ENCODE measurements around the gene NLGN1.

NLGN1 gene

DNA sequence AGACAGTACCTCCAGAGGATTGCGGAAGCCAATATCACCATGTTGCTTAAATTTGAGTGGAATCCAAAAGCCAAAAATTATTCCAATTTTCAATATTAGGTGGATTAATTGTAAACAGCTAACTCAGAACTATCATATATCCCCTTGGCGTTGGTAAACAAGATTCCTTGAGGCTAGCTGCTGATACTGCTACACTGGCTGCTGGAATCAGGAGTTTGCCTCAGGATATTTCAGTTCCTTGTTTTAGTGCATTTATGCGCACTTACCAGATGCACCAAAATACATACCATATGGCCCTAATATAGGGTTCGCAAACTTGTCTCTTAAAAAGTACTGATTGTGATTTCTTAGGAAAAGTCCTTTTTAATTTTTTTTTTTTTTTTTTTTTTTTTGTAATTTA lies 856.4 kb downstream of the NLGN1 start:
- DNase-seq (ENCODE audit: low read depth in 2 of 2, low spot score in 1 of 2) = no peak

DNA sequence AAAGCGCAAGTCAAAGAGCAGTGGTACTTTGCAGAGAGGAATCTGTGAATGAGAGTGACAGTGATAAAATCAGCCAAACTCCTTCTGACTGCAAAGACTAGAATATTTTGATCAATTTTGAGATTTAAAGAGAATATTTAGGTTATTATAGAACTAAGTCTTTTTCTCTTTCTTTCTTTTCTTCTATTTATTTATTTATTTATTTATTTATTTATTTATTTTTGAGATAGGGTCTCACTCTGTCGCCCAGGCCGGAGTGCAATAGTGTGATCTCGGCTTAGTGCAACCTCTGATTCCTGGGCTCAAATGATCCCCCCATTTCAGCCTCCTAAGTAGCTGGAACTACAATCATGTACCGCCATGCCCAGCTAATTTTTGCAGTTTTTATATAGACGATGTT lies 857.9 kb downstream of the NLGN1 start:
- no peak for DNase-seq (ENCODE audit: low read depth in 2 of 2, low spot score in 1 of 2)

DNA sequence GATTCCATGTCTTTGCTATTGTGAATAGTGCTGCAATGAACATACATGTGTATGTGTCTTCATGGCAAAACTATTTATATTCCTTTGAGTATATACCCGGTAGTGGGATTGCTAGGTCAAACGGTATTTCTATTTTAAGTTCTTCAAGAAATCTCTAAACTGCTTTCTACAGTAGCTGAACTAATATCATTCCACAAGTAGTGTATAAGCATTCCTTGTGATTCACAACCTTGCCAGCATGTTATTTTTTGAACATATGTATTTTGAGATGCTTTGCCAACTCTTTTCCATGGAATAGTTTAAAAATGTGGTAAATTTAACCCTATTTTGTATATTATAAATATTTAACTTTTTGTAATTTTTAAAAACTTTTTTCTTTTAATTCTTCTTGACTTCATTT lies 868.9 kb downstream of the NLGN1 start:
- DNase-seq (ENCODE audit: low read depth in 2 of 2, low spot score in 1 of 2) = no peak

DNA sequence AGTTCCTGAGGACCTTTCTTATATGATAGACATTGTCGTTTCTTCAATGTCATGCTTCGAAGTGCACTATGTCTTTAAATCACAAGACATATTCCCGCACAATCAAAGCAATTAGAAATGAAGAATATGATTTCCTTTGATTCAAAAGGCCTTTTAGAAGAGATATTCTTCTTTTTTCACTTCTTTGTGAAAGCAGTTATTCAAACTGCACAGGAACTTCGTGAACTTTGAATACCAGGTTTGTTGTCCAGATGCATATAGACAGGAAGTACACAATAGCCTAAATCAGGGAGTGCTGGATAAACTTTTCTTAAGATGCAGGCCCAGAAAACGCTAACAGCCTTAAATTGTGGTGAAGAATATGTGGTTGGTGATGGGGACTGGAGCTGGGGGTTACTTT lies 870.5 kb downstream of the NLGN1 start:
- no peak for DNase-seq (ENCODE audit: low read depth in 2 of 2, low spot score in 1 of 2)

DNA sequence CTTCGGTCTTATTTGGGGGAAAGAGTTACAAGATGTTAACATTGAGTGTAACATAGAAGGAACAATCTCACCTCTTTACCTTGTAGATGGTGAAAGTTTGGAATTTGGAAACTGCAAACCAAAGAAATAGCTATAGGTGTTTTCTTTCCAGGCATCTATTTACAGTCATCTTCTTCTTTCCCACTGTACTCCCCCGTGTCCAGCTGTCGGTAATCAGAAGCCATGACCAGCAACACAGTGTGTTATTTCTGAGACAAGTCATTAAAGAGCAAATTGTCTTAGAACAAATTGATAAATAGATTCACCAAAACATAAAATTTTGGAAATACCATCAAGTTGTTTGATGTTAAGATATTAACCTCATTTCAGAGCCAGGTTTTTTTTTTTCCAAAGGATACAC lies 871.0 kb downstream of the NLGN1 start:
- DNase-seq (ENCODE audit: low read depth in 2 of 2, low spot score in 1 of 2) = no peak

DNA sequence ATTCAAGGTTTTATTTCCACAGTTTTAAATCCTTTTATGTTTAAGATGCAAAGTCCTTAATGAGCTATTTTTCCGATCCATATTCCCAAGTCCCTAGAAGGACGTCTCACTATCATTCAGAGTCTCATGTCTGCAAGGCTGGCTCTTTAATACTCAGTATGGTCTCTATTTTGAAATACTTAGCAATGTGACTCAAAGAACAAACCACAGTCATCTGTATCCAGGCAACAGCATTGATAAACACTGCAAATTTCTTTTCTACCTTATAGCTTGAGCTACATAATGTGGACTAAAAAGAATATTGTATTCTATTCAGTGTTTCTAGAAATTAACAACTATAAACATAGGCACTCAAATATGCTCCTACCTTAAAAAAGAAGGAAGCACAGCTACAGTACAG lies 873.3 kb downstream of the NLGN1 start:
- DNase-seq (ENCODE audit: low read depth in 2 of 2, low spot score in 1 of 2) = no peak

DNA sequence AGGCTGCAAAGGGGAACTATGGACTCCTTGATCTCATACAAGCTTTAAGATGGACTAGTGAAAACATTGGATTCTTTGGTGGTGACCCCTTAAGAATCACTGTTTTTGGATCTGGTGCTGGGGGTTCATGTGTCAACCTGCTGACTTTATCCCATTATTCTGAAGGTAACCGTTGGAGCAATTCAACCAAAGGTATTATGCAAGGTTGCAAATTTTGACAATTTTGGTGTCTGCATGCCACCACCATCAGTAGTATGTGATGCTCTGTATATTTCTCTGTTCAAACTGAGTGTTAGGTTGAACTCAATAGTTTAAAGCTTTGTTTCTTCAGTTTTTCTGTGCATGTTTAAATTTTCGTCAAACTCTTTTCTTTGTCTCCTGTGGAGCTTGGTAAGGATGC lies 877.8 kb downstream of the NLGN1 start:
- no peak for DNase-seq (ENCODE audit: low read depth in 2 of 2, low spot score in 1 of 2)

DNA sequence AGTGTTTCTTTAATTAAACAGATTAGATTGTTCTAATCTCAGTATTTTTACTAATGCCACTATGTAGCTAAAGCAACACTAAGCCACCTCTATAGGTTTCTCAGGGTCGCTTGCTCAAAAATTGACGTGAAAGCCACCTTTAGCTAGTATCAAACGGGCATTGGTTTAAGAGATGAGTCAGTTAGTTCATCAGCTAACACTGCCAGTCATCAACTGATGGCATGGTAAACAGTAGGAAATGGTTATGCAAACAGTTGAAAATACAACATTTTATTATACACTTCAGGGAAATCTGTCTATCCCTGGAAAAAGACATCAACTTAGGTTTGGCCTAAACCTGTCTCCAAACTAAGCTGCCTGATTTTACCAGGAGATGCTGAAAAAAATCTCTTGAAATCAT lies 879.3 kb downstream of the NLGN1 start:
- DNase-seq (ENCODE audit: low read depth in 2 of 2, low spot score in 1 of 2) = no peak

DNA sequence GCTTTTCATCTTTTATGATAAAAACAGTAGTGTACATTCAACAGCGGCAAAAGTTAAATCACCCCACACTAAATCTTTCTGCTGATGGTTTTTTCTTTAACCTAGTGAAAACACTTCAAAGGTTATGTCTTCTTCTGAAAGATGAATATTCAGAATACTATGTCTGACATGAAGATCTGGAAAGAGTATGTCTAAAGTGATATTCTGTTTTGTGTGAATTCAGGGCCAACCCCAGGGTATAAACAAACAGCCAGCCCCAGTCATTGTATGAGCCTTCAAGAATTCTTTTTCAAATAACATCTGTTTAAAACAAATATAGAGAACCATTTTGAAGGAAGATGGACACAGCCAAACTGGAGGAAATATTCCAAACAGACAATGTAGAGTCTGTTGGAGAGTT lies 880.5 kb downstream of the NLGN1 start:
- DNase-seq (ENCODE audit: low read depth in 2 of 2, low spot score in 1 of 2) = no peak

DNA sequence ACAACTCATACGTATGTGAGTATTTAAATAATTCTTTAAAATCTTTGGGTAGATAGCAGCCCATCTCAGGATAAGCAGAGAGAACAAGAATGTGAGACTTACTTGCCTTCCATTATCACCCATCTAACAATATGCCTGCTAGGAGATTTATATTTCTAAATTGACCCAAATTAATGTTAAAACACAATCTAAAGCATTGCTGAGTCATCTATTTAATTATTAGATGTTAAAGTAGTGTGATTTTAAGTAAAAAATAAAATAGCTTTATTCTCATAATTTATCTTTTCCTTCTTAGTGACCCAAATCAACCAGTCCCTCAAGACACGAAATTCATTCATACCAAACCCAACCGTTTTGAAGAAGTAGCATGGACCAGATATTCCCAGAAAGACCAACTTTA lies 882.6 kb downstream of the NLGN1 start:
- no peak for DNase-seq (ENCODE audit: low read depth in 2 of 2, low spot score in 1 of 2)

DNA sequence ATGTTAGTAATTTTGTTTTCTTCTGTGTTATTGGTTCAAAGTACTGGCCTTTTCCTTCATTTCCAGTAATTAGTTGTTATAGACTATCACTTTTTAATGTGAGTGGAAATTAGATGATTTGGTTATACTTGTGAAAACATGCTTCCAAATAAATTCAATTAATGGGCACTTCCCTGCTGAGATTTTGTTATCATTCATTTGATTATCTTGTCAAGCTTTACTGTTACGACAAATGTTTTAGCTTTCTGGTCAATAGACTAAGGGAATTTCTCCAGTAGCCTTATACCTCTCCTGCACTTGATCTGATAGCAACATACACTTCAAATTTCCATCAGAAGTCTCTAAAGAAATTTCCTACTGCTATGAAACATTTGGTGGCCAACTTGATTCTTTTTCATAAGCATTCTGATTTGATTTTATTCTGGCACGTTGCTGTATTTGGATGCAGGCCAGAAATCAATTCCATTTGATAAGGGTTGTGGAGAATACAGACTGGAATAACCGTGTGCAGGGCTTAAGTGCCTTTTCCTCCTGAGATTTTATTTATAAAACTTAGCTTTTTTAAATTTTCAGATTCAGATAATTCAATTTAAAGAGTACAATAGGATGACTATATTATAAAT lies 887.8 kb downstream of the NLGN1 start:
- no peak for DNase-seq (ENCODE audit: low read depth in 2 of 2, low spot score in 1 of 2)

DNA sequence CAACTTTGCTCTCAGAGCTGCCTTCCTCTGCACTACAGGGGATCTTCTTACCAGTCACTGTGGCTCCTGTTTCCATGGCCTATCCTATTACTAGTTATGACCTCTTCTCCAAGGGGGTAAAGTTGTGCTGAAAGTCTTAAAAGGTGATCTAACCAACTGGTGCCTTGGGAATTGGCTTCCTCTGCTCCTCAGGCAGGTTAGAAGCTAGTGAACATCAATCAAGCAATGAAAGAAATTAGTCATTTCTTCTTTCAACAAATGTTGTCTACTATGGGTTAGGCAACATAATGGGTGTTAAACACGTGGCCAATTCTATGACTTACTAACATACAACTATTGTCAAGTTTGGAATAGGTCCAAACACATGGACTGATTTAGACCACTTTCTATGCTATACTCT lies 890.2 kb downstream of the NLGN1 start:
- DNase-seq (ENCODE audit: low read depth in 2 of 2, low spot score in 1 of 2) = no peak

DNA sequence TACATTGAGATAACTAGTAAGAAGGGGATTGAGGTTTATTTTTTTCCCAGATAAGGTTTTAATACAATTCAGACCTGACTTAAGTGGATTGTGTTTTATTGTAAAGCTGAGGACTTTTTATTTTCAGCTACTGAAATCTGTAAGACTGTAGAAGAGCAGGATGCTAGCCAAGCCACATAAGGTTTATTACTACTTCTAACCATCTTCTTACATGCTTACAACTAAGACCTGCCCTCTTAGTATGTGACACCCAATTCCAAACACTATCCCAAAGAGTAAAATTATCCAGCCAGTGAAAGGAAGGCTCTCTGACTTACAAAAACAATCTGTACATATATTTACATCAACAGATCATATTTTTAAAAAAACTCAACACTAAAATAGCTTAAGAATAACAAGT lies 897.1 kb downstream of the NLGN1 start:
- DNase-seq (ENCODE audit: low read depth in 2 of 2, low spot score in 1 of 2) = no peak

DNA sequence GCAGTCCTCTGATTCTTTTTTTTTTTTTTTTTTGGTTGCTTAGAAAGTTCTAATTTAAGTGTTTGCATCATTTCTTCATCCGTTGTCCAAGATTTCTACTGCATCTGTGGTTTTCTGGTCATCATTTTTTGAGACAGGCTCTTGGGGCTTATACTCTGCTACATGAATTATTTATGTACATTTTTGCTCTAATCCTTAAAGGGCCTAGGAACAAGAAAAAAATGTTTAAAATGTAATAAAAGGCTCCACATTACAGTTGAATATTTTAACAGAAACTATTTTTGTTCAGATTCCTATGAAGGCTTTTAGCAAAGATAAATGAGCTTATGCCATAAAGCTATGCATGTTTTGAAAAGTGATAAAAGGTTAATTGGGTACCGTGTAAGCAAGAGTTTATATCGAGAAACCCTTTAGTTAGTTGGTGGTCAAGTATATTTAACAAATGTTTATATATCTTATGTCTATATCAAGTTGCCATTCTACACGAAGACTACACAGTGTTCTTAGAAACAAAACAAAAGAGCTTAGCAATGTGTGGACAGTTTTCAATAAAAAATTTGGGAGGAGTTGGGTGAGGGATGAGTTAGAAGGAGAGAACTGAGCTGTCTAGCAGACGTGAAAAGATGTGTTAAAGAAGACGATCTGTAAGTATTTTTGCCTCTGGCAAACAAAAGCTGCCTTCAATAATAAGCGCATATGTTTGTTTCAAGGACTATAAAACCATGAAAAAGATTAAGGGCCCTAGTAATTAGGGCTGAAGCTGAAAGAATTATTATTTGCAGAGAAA lies 898.0 kb downstream of the NLGN1 start:
- no peak for DNase-seq (ENCODE audit: low read depth in 2 of 2, low spot score in 1 of 2)

DNA sequence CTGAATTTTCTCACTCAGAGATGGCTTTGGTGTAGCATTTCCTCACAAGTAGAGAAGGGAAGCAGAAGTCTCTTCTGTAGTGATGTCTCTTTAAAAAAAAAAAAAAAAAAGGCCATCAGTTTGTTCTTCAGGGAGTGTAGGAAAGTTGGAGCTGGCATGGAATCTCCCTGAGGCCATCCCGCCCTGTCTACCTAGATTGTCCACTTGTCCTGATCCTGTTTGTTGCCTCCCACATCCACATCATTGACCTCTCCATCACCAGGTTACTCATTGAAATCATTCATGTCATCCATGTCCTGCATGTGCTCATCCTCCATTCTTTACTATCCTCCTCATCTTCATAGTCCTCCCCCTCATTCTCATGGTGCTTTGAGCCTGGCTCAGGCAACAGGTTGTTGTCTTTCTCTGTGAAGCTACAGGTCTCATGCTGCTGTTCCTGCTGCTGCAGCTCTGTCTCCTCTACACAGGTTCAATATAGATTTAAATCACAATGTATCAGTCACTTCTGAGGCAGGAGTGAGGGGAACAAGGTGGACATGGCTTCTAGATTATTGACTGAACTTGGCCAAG lies 905.3 kb downstream of the NLGN1 start:
- no peak for DNase-seq (ENCODE audit: low read depth in 2 of 2, low spot score in 1 of 2)

DNA sequence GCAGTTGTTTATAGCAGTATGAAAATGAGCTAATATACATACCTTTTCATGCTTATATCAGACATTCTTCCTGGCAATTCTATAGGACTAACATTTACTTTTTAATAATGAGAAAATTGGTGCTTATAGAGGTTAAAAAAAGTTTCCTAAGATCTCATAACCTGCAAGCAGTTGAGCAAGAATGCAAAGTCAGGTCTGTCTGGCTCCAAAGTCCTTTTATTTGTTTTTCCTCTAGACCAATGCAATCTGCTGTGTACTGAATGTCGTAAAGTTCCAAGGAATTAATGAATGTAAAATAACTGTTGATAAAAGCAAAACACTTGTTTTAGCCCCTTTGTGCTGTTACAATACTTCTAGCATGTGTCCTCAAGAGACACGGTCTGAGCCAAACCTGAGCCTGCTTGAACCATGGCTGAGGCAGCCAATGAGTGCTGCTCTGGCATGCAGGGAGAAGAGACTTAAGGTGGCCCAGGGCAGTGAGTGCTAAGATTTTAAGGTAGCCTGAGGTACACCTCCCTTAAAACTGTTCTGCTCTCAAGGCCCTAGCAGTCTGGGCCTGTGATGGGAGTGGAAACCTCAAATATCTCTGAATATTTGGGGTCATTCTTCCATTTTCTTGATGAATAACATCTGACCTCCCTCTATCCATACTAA lies 906.5 kb downstream of the NLGN1 start:
- no peak for DNase-seq (ENCODE audit: low read depth in 2 of 2, low spot score in 1 of 2)

DNA sequence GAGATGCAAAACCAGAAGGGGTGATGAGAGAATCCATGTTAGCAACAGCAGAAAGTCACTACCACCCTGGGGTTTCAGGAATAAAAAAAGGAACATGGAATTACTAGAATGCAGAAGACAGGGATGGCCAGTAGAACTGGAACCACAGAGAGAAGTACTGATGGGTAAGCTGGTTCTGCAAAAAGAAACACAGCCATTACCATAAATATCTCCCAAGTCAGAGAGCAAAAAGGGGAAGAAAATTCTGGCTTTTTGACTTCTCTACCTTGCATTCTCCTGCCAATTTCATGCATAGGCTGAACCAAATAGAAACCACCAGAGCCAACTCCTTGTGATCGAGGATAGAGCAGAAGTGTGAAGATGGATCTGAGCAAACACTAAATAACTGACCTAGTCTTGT lies 911.2 kb downstream of the NLGN1 start:
- no peak for DNase-seq (ENCODE audit: low read depth in 2 of 2, low spot score in 1 of 2)

DNA sequence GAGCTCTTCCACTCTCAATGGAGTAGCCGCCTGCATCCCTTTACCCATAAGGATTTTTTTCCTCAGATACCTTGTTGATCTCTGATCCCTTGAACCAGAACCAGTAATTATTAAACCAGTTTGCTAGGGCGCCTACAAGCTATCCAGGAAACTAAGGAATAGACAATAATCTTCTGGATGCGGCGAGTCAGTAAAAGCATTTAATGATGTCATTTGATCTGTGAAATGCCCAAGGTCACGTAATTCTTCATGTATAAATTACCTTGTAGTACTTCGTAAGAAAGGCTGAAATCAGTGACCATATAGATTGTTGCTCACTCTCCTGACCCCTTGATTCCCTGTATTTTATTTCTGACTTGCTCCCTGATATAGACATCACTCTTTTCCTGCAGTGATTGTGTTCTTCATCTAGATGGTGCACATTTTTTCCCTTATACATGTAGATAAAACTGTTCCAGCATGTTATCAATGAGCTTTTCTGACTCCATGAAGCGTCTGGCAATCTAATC lies 913.0 kb downstream of the NLGN1 start:
- DNase-seq (ENCODE audit: low read depth in 2 of 2, low spot score in 1 of 2) = no peak

DNA sequence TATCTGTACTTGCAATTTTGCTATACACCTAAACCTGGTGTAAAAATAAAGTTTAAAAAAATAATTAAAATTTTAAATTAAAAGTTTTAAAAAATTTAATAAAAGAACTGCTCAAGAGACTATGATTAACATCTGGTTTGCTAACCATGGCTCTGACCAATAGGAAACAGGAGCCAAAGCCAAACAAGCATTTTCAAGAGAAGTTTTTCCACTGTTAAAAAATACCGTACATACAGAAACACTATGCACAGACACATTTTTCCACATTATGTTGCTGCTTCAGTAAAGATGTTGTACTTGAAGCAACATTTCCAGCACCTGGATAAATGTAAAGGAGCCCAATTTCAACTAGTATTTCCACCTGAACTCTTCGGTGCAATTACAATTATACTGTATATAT lies 917.7 kb downstream of the NLGN1 start:
- no peak for DNase-seq (ENCODE audit: low read depth in 2 of 2, low spot score in 1 of 2)

DNA sequence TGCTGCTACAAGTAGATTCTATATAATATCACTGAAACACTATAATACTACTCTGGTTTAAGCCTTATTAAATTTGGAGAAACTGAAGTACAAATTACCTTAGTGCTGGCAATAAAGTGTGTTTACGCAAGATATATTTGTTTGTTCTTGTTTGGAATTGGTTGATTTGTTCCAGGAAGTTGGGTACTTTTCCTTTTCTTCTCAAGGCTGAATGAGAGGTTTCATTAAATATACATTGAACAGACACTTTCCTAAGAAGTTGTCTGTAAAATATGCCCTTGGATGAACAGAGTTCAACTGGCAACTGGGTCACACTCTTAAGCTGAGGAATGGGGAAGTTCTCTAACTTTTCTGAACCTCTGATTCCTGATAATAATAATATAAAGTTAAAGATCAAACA lies 919.5 kb downstream of the NLGN1 start:
- DNase-seq (ENCODE audit: low read depth in 2 of 2, low spot score in 1 of 2) = no peak

DNA sequence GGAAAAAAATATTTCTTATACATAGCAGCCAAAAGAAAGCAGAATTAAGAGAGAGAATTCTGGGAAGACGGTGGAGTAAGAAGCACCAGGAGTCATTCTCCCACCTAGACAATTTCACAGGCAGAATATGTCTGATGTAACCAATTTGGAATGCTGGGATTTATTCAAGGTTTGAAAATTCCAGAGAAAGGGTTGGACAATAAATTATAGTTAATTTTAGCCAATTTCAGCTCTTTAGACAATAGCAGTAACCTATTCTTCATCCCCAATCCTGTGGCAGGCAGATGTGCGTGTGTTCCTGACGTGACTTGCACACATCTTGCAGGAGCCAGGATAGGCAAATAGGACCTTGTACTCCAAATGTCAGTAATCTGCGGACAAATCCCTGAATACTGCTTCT lies 920.6 kb downstream of the NLGN1 start:
- DNase-seq (ENCODE audit: low read depth in 2 of 2, low spot score in 1 of 2) = no peak

DNA sequence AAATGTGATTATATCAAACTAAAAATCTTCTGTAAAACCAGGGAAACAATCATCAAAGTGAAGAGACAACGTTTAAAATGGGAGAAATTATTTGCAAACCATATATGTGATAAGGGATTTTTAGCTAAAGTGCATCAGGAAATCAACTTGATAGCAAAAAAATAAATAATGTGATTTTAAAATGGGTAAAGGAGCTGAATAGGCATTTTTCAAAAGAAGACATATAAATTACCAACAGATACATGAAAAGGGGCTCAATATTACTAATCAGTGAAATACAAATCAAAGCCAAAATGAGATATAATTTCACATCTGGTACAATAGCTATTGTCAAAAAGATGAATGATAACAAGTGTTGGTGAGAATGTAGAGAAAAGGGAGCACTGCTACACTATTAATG lies 924.0 kb downstream of the NLGN1 start:
- DNase-seq (ENCODE audit: low read depth in 2 of 2, low spot score in 1 of 2) = no peak

All from stimulated activated CD8-positive, alpha-beta memory T cell treated with anti-CD3 and anti-CD28 coated beads, Interleukin-4, amount 100 ng/mL, for 1 hour (primary cell).